NCI-H82 treated with DMSO at 0.1 percent for 48 hours (cell line): Measurements from ENCODE around the gene YBX2.

Source experiments
- DNase-seq: peaks from one replicate; lab custom pipeline; 2025; ENCODE audit not compliant: unreplicated experiment; lab: John Stamatoyannopoulos, UW

The YBX2 gene

GRCh38 chr17:7323731-7324437 lies 29.4 kb upstream of the YBX2 start:
- no peak for DNase-seq

DNA sequence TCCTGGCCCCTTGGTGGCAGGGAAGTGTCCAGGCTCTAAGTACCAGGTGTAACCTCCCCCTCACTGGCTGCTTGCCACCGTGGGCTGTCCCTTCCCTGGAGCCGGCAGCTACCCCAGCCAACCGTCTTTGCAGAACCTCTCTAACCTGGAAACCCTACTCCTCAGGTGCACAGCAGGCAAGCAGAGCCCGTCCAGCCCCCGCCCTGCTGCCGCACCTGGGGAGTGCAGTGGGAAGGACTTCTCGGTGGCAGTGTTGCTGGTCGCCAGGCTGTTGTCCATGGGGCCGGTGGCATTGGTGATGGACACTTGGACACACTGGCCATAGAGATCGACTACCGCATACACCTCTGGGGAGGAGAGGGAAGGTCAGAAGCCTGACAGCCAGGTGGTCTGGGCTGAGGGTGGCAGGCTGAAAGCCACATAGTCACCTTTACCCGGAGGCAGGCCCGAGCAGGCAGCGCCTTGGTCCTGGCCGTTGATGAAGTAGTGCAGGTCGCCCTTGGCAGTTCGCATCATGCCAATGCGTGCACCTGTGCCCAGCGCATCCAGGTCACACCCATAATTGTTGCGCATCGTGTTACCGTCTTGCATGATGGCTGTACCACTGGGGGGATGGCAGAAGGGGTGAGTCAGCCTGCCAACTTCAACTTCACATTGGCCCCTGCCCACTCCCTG lies 28.2 kb upstream of the YBX2 start:
- no peak for DNase-seq

DNA sequence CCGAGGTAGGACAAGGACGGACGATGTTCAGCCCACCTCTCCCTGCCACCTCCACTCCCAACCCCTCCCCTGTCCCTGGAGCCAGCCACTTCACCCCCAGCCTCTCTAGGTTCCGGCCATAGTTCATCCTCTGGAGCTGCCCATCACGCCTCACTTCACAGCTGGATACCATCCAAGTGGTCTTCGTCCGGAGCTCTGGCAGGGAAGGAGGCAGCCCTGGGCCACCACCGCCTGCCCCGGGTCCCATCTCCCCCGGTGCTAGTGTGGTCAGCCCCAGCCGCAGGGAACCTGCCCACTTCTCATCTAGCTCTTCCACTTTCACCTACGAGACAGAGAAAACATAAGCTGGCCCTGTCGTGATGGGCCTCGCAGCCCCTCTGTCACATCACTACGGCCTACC lies 27.0 kb upstream of the YBX2 start:
- DNase-seq = no peak

DNA sequence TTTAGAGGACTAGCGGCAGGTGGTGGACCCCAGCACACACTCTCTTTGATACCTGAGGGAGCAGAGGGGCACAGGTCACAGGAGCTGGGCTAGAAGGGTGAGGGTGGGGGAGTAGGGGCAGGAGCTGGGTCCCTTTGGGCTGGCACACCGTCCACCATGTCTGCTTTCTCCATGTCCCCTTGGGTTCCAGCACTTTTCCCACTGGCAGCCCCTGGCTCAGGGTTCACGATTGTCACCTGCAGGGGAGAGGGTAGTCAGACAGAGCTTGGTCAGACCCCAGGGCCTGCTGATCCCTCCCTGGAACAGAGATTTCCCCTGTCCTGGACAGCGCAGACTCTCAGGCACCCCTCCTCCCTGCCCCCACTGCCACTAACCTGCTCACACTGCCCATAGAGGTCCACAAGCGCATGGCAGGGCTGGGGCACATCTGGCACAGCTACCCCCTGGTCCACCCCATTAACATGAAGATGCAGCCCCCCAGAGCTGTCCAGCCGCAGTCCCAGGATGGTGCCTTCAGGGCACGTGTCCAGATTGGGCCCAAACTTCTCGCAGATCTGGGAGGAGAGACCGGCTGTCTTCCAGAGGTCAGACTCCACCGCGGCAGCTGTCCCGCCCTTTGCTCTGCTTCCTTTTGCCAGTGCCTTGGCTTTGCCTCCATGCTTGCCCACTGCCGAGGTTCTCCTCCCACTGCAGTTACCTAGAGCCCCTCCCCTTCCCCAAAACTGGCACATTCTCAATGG lies 23.9 kb upstream of the YBX2 start:
- no peak for DNase-seq

DNA sequence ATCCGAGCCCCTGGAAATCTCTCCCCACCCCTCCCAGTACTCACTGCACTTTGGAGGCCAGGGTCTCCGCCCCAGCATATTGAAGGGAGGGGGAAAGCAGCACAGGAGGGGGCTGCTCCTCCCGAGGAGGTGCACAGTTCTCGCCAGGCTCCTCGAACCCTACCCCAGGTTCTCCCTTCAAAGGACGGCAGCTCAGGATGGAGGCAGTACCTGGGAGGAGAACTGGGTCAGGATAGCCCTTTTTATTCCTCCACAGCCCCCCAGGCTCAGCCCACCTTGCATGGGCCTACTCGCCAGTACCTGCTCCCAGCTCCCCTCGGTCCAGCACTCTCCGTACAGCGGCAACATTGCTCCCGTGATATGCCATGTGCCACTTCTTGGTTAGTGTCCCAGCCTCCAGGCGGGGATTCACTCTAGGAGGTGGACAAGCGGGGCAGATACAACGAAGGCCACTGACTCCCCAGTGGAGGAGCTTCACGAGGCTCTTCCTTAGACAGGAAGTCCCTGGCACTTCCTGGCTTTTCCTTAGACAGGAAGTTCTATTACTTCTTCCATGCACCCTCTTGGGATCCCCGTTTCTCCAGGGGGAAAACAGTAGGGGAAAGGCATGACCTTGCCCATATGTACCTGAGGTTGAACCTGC lies 22.8 kb upstream of the YBX2 start:
- no peak for DNase-seq

- no peak for DNase-seq
Observed at GRCh38 chr17:7315570-7316235, 21.3 kb upstream of the YBX2 start.

GRCh38 chr17:7314719-7315569 lies 20.5 kb upstream of the YBX2 start, which contains the start of gene GPS2:
GPS2 (minus strand) TSS chr17:7315360; CDS start chr17:7315052, 308 bp downstream.
- peak; percentile 59 for DNase-seq

DNA sequence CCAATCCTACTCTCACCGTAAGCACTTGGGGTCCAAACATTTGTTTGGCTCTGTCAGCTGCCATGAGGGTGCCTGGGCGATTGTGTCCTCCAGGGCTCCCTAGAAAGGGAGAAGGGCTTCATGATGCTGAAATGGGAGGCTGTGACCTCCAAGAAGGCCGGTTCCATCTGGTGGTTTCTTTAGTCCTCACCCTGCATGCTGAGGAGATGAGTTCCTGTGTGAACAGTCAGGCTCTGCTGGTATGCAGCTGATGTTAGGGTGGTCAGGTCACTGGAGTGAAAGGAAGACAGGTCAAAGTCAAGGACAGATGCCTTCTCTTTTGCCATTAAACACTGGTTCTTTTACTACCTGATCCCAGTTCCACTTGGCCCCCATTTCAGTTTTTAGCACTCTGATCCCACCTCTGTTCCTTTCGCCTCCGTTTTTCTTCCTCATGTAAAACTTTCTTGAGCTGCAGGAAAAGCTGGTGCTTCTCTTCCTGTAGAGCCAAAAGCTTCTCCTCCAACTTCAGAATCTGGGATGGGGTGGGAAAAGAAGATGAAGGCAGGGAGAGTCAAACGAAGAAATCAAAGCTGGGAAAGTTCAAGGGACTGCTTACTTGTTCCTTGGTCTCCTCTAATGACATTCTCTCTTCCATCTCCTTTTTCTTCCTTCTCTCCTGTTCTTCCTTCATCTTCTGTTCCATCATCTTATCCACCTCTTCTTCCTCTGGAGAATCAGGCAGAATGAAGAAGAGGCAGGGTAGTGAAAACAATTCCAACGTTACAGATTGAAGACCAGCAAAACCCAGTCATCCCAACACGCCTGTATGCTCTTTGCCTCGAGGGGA lies 19.7 kb upstream of the YBX2 start:
- no peak for DNase-seq

DNA sequence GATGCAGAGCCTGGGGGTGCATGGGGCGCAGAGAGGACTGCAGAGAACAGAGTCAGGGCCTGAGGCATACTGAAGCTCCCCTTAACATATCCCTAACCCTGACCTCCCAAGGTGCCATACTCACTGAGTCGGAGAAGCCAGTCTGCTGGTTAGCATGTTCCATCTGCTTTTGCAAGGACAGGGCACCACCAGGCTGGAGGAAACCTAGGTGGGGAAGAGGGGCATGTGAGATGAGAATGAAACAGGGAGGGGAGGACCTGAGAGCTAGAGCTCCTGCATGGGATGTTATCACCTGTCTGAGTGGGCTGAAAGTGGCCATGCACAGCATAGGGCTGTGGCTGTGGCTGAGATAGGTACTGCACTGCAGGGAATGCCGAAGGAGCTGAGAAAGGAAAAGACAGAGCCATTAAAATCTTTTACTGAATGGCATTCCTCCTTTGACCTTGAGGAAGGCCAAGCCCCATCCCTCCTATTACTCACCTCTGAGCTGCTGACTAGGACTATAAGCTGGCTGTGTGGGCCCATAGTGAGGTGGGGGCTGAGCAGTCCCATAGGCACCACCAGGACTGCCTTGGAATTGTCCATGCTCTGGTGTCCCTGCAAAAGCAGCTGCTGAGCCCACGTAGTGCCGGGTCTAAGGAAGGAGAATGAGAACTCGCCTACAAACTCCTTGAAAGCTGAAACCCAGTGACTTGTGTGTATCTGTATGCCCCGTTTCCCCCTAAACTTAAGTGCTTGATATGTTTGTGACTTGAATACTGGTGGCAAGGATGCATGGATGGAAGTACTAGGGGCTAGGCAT lies 18.9 kb upstream of the YBX2 start:
- DNase-seq = peak; percentile 17

- no peak for DNase-seq
Observed at GRCh38 chr17:7312432-7313087, 18.1 kb upstream of the YBX2 start.

- DNase-seq = no peak
Observed at GRCh38 chr17:7311110-7311705, 16.8 kb upstream of the YBX2 start.

GRCh38 chr17:7309628-7310027 lies 15.2 kb upstream of the YBX2 start:
- no peak for DNase-seq

GRCh38 chr17:7308625-7309433 lies 14.4 kb upstream of the YBX2 start:
- DNase-seq = peak; percentile 60

DNA sequence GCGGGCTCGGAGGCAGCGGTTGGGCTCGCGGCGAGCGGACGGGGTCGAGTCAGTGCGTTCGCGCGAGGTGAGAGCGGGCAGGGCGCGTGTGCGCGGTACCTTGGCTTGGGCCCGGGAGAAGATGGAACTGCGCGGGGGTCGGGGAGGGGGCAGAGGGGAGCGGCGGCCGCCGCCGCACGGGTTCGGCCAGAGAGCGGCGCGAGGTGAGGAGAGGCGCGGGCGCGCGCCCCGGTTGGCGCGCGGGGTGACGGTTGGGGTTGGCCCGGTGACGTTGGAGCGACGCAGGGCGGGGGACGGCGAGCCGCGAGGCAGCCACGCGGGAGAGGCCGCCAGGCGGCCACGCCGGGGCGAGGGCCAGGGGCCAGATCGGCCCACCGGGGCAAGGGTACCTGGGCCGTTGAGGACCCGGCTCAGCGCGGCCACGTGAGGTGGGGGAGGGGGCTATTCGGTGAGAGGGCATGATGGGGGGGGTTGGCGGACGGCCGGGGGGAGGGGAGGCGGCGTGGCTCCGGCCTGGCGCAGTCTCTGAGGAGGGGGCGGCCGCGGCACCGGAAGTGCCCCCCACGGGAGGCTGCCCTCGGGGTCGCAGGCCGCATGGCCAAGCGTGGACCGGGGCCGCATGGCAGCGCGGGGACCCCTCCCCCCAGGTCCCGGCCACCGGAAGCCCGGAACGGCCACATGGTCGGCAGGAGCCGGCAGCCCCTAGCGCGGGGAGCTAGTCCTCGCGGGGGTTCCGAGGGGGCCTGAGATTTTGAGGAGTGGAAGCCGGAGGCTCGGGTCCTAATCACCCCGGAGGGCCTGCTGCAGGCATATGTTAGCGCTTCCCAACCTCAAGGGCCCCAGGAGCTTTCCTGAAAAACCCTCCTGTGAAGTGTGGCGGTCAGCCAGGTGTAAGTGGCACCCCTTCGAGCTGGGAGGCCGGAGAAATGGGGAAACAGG lies 13.5 kb upstream of the YBX2 start:
- no peak for DNase-seq

DNA sequence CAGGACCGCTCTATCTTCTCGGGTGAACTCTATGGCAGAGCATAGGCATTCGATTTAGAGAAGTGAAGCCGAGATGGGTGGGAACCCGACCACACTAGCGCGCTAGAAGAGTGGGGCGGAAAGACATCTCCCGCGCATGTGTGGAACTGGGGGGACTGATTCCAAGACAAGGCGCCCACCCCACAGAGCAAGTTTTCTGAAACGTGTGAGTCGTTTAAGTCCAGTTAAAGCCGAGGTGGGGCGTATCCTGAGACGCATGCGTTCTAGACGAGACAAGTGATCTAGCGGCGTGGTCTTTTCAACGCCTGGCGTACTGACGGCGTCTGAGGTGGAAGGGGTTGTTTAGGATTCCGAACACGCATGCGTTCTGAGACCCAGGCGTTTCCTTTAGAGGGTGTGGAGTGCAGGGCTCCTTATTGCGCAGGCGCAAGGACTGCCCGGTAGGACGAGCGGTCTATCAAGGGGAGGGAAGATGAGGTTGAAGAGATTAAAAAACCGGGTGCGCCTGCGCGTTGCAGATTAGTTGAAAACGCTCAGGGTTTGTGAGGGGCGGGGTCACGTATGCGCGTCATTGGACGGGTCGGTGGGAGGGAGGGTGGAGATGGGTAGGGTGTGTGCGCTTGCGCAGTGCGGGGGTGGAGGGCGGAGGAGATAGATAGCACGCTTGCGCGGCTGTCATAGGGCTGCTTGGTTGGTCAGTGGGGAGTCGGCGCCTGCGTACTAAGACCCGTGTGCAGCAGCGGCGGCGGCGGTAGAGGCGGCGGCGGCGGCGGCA lies 12.7 kb upstream of the YBX2 start, which contains the start of gene EIF5A:
EIF5A (plus strand) TSS at position 718 of the 775 bp plus-strand sequence. CDS start 2,008 bp downstream, outside the sequence.
- DNase-seq = peak; percentile 100
